Duodenal mucosa (tissue), 2 donors: ENCODE data around the gene SLC39A7.
A peak's percentile ranks its signal among the peaks of the same experiment; 100 is the strongest.
"Not testable (repeated sequence)": the region's sequence is repeated elsewhere in the genome, so short reads cannot be mapped to it uniquely, and the experiment has no call there.

Experiments
- H3K27ac ChIP-seq: one replicate; pipeline ENCODE4 v1.7.0; 2013; ENCODE audit warnings: low read depth, low read length
- H3K27me3 ChIP-seq, 2 donors: one replicate each; pipeline ENCODE4 v1.7.0; 2013; ENCODE audit warnings: low read length in 2 of 2, control low read depth in 1 of 2; ENCODE audit not compliant: insufficient read depth in 2 of 2, control insufficient read depth in 1 of 2
- H3K36me3 ChIP-seq, 2 donors: one replicate each; pipeline ENCODE4 v1.7.0; 2013; ENCODE audit warnings: low read length in 2 of 2, control low read depth in 1 of 2; ENCODE audit not compliant: insufficient read depth in 2 of 2, control insufficient read depth in 1 of 2
- H3K4me1 ChIP-seq, 2 donors: one replicate each; pipeline ENCODE4 v1.7.0; 2013; ENCODE audit warnings: low read length in 2 of 2, control low read depth in 1 of 2; ENCODE audit not compliant: insufficient read depth in 2 of 2, control insufficient read depth in 1 of 2
- H3K4me3 ChIP-seq, 2 donors: one replicate each; pipeline ENCODE4 v1.7.0; 2013; ENCODE audit warnings: low read length in 2 of 2, low read depth in 1 of 2
- H3K9ac ChIP-seq, 2 donors: one replicate each; pipeline ENCODE4 v1.7.0; 2013; ENCODE audit warnings: low read length in 2 of 2, low read depth in 1 of 2
- H3K9me3 ChIP-seq, 2 donors: one replicate each; pipeline ENCODE4 v1.7.0; 2013; ENCODE audit warnings: low read length in 2 of 2, control low read depth in 1 of 2; ENCODE audit not compliant: control insufficient read depth in 1 of 2

Gene SLC39A7

DNA sequence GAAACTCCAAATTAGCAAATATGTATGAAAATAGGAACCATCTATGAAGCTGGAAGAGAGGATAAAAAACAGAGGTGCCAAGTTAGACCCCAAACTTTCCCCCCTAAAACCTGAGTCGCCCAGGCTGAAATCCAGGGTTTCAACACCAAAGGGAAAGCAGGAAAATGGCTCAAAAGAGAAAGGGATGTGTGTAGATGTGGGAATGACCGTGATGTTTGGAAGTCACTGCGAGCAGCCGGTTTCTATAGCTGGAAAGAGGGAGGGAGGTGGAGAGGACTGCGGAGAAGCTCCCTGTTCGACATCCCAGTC is 12.1 kb downstream of the SLC39A7 start:
- Histone ChIP-seq H3K9ac (peak overlapping the region; percentile 50 to 51), H3K36me3 (peaks cover 5 to 11% of the 10 kb centered on the region in 2 donors), H3K9me3 (no peaks in the 10 kb centered on the region), H3K27ac (no peak overlapping the region), H3K27me3 (peaks cover 11 to 23% of the 10 kb centered on the region in 2 donors), H3K4me3 (peak overlapping the region; percentile 37 to 68), H3K4me1 (peaks cover 15 to 24% of the 10 kb centered on the region in 2 donors)

DNA sequence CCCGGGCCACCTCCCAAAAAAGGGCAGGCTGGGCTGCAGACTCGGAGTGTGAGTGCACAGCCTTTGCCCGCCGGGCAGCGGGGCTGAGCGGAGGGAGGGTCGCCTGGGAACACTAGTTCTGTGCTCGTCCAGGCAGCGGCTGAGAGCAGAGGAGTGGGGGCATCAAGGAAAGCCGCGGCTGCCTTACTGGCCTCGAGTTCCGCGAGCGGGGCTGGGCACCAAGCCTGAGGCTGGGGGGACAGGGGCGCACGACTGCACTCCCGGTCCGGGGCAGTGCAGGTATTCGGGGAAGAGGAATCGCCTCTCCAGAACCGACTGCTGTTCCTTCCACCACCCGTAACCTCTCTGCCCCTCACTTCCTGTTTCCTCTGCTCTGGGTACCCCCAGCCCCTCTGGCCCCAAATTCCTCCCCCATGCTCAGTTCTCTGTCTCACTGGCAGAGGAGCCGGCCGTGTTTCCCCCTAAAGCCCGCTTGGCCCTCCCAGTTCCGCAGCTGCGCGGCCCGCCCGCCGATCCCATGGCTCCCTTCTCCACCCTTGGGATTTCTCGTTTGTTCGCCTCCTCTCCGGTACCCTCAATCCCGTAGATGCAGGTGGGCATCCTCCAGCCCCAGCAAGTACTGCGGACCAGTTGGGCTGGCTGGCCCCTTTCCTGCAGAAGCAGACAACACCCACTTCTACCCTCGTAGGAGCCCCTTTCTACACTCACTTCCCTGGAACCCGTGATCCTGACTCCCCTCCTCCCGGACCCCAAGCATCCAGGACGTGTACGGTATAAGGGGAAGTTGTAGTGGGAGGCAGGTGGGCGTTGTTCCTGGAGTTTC is 12.7 kb downstream of the SLC39A7 start:
- Histone ChIP-seq H3K4me3 (peak overlapping the region; percentile 37 to 68), H3K9ac (peak overlapping the region; percentile 50 to 51), H3K27ac (no peak overlapping the region)

DNA sequence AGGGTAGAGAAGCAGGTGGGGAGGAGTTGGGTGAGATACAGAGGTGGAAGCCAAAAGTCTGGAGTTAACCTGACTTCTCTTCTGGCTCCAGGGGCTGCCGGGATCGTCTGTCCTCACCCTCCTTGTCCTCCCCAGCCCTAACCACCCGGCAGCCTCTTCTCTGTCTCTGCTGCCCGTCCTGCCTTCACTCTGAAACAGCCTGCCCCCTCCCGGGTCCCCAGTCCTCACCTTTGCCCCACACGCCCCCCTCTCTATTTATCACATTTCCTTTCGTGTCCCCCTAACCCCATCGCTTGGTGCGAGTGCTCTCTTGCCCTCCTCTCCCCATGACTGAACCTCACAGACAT is 13.3 kb downstream of the SLC39A7 start:
- Histone ChIP-seq H3K27me3 (peaks cover 11 to 28% of the 10 kb centered on the region in 2 donors), H3K36me3 (peaks cover 5 to 11% of the 10 kb centered on the region in 2 donors), H3K9ac (peak overlapping the region in 1 of 2 donors; percentile 51), H3K27ac (no peak overlapping the region), H3K9me3 (no peaks in the 10 kb centered on the region), H3K4me1 (peaks cover 15 to 21% of the 10 kb centered on the region in 2 donors), H3K4me3 (peak overlapping the region; percentile 37 to 68)

More for the DNA sequence above, 12.7 kb downstream of the SLC39A7 start:
- Histone ChIP-seq H3K4me1 (peaks cover 15 to 24% of the 10 kb centered on the region in 2 donors), H3K9me3 (no peaks in the 10 kb centered on the region), H3K36me3 (peaks cover 5 to 11% of the 10 kb centered on the region in 2 donors), H3K27me3 (peaks cover 11 to 28% of the 10 kb centered on the region in 2 donors)

DNA sequence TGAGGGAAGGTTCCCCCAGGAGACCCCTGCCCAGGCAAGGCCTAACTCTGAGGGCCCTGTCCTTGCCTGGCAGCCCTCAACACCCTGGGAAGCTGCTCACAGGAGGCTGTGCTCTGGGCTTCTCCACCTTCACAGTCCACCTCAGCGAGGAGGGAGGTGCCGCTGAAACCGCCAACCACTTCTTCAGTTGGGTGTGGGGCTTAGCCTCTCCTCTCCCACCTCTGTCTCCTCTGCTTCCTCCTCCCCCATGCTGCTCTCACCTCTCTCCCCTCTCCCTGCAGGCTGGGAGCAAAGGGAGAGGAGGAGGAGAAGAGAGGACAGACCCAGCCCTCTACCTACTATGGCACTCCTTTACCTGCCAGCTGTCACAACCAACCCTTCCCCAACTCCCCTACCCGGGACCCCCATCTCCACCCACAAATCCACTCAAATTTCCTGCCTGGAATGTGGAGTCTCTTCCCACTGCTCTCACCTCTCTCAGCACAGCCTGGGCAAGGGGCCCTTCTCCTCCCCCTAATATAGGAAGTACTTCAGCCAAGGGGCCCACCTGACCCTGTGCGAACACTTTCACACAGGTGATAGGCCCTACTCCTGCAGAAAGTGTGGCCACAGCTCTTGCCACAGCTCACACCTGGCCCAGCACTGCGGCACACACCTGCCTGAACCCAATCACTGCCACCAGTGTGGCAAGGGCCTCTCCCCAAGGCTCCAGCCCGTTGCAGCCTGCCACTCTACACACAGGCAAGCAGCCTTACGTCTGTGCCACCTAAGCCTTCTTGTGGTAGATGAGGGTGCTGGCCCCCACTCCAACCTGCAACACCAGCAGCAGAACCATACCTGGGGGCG is 14.8 kb downstream of the SLC39A7 start:
- peaks cover 0 to 5% of the 10 kb centered on the region in 2 donors for H3K36me3 ChIP-seq
- peaks cover 15 to 19% of the 10 kb centered on the region in 2 donors for H3K4me1 ChIP-seq
- no peak overlapping the region for H3K27ac ChIP-seq
- no peak overlapping the region for H3K4me3 ChIP-seq
- no peaks in the 10 kb centered on the region for H3K9me3 ChIP-seq
- H3K9ac ChIP-seq = no peak overlapping the region
- H3K27me3 ChIP-seq = peaks cover 11 to 28% of the 10 kb centered on the region in 2 donors

DNA sequence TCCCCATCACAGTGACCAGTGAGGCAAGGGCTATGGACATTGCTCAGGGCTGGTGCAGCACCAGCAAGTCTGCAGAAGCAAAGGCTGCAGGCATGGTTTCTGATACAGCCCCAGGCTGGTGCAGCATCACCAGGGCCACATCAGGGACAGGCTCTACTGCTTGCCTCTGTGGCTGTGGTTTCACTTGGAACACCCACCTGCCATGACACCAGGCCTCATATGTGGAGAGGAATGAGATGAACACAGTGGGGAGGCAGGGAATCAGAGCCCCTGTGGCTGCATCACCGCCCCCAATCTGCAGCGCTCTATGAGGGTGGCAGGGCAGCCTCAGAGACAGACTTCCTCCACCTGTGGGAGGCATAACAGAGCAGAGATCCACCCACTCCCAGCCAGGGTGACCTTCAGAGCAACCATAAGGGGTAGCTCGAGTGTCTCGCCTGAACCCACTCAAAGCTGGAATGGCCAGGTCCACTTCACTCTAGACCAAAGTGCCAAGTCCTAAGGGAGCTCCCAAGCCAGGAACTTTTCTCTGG is 15.5 kb downstream of the SLC39A7 start:
- H3K36me3 ChIP-seq = no peaks in the 10 kb centered on the region
- H3K9ac ChIP-seq = no peak overlapping the region
- H3K4me3 ChIP-seq = no peak overlapping the region
- peaks cover 11 to 28% of the 10 kb centered on the region in 2 donors for H3K27me3 ChIP-seq
- H3K4me1 ChIP-seq = peaks cover 15 to 19% of the 10 kb centered on the region in 2 donors
- no peak overlapping the region for H3K27ac ChIP-seq
- no peaks in the 10 kb centered on the region for H3K9me3 ChIP-seq

DNA sequence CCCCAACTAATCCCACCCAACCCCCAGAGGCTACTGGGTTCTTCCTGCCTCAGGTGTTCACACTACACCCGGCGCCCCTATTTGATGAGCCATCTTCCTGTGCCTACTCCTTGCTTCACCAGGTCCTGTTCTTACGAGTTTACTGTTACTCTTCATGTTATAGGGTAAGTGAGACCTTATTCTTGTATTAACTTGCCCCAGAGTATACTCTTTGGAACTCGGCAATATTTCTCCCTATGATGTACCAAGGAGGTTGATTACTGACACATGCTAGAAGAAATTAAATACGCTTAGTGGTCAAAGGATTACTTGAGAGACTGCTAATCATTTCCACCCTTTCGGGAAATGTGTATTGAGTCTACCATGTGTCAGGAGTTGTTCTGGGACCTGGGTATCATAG is 16.6 kb downstream of the SLC39A7 start:
- Histone ChIP-seq H3K27me3 (peaks cover 11 to 28% of the 10 kb centered on the region in 2 donors), H3K4me1 (peaks cover 15 to 19% of the 10 kb centered on the region in 2 donors), H3K27ac (no peak overlapping the region), H3K36me3 (no peaks in the 10 kb centered on the region), H3K4me3 (no peak overlapping the region), H3K9me3 (no peaks in the 10 kb centered on the region), H3K9ac (no peak overlapping the region)

DNA sequence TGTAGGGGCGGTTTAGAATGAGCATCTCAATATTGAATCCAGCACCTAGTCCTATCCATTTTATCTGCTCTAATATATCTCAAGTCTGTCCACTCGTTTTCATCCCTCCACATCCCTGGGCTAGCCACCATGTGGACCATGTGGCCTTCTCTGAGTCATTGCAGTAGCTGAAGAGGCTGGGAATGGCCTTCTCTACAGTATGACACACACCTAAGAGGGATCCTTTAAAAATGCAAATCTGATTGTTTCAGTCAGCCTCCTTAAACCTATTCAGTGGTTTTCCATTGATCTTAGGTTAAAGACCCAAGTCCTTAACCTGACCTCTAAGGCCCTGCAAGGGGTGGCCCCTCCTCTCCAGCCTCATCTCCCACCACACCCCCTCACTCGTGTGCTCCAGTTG is 17.0 kb downstream of the SLC39A7 start:
- no peak overlapping the region for H3K9ac ChIP-seq
- H3K27me3 ChIP-seq = peaks cover 11 to 25% of the 10 kb centered on the region in 2 donors
- no peak overlapping the region for H3K4me3 ChIP-seq
- peaks cover 11 to 15% of the 10 kb centered on the region in 2 donors for H3K4me1 ChIP-seq
- H3K36me3 ChIP-seq = no peaks in the 10 kb centered on the region
- no peaks in the 10 kb centered on the region for H3K9me3 ChIP-seq
- H3K27ac ChIP-seq = no peak overlapping the region

DNA sequence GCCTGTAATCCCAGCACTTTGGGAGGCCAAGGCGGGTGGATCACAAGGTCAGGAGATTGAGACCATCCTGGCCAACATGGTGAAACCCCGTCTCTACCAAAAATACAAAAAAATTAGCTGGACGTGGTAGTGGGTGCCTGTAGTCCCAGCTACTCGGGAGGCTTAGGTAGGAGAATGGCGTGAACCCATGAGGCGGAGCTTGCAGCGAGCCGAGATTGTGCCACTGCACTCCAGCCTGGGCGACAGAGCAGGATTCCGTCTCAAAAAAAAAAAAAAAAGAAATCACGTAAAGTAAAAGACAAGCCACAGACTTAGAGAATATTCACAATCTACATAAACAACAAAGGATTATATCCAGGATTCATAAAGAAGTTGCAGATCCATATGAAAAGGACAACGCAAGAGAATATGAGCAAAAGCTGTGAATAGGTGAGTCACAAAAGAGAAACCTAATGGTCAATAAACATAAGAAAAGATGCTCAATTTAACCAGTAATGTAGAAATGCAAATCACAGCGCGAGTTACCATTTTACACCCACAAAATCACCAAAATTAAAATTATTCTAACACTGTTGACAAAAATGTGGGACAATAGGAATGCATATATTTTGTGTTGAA is 25.9 kb downstream of the SLC39A7 start:
- H3K27ac ChIP-seq, H3K9ac ChIP-seq, H3K4me1 ChIP-seq, H3K4me3 ChIP-seq, H3K36me3 ChIP-seq, H3K9me3 ChIP-seq: not testable (repeated sequence)
- peaks cover 8 to 12% of the 10 kb centered on the region in 2 donors for H3K27me3 ChIP-seq

DNA sequence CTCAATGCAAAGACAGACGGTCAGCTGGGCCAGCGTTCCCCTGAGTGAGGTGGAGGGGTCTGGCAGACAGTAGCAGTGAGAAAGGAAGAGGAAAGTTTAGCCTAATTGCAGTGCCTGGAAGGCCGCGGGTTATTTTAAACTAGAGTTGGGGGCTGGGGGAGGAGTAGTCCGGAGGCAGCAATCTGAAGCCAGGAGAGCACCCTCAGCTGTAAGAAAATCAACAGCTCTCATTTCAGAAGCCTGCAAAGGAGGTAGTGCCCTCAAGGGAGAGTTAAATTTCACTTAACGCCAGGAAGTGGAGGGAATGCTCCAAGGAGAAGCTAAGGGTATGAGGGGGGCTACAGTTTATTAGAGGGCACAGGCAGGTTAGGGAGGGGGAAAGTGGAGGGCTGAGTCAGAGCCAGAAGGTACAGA is 34.6 kb downstream of the SLC39A7 start:
- H3K27ac ChIP-seq = no peak overlapping the region
- H3K27me3 ChIP-seq = peaks cover 19 to 20% of the 10 kb centered on the region in 2 donors
- no peak overlapping the region for H3K4me3 ChIP-seq
- H3K9me3 ChIP-seq = no peaks in the 10 kb centered on the region
- H3K4me1 ChIP-seq = no peaks in the 10 kb centered on the region
- H3K36me3 ChIP-seq = no peaks in the 10 kb centered on the region
- no peak overlapping the region for H3K9ac ChIP-seq
